Measurements from ENCODE around the gene CDKL2.

GRCh38 chr4:75671802-75672421 lies 41.6 kb upstream of the CDKL2 start:
- TF ChIP-seq POLR2A (IDR thresholded peaks at IDR 0.05), result no peak
- no peak for TF ChIP-seq CTCF (IDR thresholded peaks at IDR 0.05)

Data from thyroid gland (tissue), 4 donors.